Left ventricle myocardium inferior (tissue), 1 donor: Measurements from ENCODE around the gene CLEC16A. TPM values are rescaled to one million over a fixed set of nuclear protein-coding genes. Genes with fewer than 3 reads are reported as not detected.

ENCODE experiments used
- DNase-seq: peaks from one replicate; pipeline ENCODE4 v3.0.0-alpha.2; 2020
- H3K27ac ChIP-seq: fragments of 200-600 bp; replicated peaks from 2 replicates; pipeline ENCODE4 v1.8.0; 2021
- H3K27me3 ChIP-seq: fragments of 200-600 bp; 2 replicates; pipeline ENCODE4 v1.8.0; 2021; ENCODE audit warnings: low read depth
- H3K36me3 ChIP-seq: fragments of 200-600 bp; 2 replicates; pipeline ENCODE4 v1.8.0; 2021
- H3K4me1 ChIP-seq: fragments of 200-600 bp; 2 replicates; pipeline ENCODE4 v1.8.0; 2021
- H3K4me3 ChIP-seq: fragments of 200-600 bp; 2 replicates; pipeline ENCODE4 v1.8.0; 2021; ENCODE audit warnings: mild to moderate bottlenecking, moderate library complexity
- H3K9me3 ChIP-seq: fragments of 200-600 bp; replicated peaks from 2 replicates; pipeline ENCODE4 v1.8.0; 2021
- intact Hi-C: fragments of 100-400 bp; cut with micrococcal nuclease; formaldehyde crosslinking; loops from one replicate; pipeline ENCODE4 v1.11.0; 2022
- total RNA-seq: library from RNA; stranded (reverse); fragmentation: NEBNext Ultra II Directional; extraction: Animal tissue kit (Norgen Biotek cat#: 25700); gene quantifications from one replicate; pipeline ENCODE4 v1.2.1, GENCODE V29; 2021
- TF ChIP-seq, protein P1 (sequence below): fragments of 200-600 bp; IDR thresholded peaks from 2 replicates; pipeline ENCODE4 v1.8.0; 2021; ENCODE audit warnings: antibody characterized with exemption, mild to moderate bottlenecking, borderline replicate concordance
- donor health status: DM: no; HTN: yes; CAD: no; lungs with severe emphysema.

The CLEC16A gene
- total RNA-seq, 1 donor from 2014 or later: 24.6 TPM

GRCh38 chr16:11203111-11203623 lies 258.8 kb downstream of the CLEC16A start:
- TF ChIP-seq, protein P1, sequence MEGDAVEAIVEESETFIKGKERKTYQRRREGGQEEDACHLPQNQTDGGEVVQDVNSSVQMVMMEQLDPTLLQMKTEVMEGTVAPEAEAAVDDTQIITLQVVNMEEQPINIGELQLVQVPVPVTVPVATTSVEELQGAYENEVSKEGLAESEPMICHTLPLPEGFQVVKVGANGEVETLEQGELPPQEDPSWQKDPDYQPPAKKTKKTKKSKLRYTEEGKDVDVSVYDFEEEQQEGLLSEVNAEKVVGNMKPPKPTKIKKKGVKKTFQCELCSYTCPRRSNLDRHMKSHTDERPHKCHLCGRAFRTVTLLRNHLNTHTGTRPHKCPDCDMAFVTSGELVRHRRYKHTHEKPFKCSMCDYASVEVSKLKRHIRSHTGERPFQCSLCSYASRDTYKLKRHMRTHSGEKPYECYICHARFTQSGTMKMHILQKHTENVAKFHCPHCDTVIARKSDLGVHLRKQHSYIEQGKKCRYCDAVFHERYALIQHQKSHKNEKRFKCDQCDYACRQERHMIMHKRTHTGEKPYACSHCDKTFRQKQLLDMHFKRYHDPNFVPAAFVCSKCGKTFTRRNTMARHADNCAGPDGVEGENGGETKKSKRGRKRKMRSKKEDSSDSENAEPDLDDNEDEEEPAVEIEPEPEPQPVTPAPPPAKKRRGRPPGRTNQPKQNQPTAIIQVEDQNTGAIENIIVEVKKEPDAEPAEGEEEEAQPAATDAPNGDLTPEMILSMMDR: no peak
- H3K4me1 ChIP-seq: peaks cover 14% of the 10 kb centered on the region
- no peak overlapping the region for H3K27ac ChIP-seq
- intact Hi-C loops: no loop called here
- no peaks in the 10 kb centered on the region for H3K36me3 ChIP-seq
- no peak for DNase-seq
- H3K4me3 ChIP-seq: no peak overlapping the region
- H3K9me3 ChIP-seq: peaks cover 7% of the 10 kb centered on the region
- H3K27me3 ChIP-seq: peaks cover 33% of the 10 kb centered on the region

DNA sequence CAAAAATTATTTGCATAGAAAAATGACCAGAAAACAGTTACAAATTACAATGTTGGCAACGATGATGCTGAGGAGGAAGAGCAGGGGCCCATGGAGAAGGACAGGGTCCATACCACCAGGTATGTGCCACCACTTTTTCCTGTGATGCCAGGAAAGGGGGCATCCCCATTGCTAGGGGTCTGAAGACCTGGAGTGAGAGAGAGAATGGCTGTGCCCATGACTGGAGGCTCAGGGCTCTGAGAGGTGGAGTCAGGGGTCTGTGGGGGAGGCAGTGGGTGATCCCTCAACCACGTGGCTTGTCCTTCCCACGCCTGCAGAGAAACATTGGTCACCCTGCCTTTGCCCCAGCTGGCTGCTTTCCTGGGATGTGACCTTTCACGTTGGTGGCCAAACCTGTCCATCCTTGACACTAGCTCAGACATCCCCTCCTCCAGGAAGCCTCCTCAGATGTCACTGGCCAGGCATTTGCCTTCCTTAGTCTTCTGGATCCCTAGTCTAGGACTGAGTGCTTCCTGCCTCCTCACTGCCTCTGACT lies 260.2 kb downstream of the CLEC16A start:
- no peak overlapping the region for H3K27ac ChIP-seq
- peaks cover 7% of the 10 kb centered on the region for H3K9me3 ChIP-seq
- peaks cover 9% of the 10 kb centered on the region for H3K4me1 ChIP-seq
- H3K4me3 ChIP-seq: no peak overlapping the region
- TF ChIP-seq, protein P1: no peak
- peaks cover 35% of the 10 kb centered on the region for H3K27me3 ChIP-seq
- intact Hi-C loops: no loop called here
- H3K36me3 ChIP-seq: no peaks in the 10 kb centered on the region
- no peak for DNase-seq

- no peak overlapping the region for H3K4me3 ChIP-seq
- TF ChIP-seq, protein P1: no peak
- H3K4me1 ChIP-seq: peaks cover 9% of the 10 kb centered on the region
- intact Hi-C loops: no loop called here
- H3K27ac ChIP-seq: no peak overlapping the region
- no peaks in the 10 kb centered on the region for H3K36me3 ChIP-seq
- H3K9me3 ChIP-seq: peaks cover 7% of the 10 kb centered on the region
- peaks cover 39% of the 10 kb centered on the region for H3K27me3 ChIP-seq
- DNase-seq: no peak
These were observed 260.8 kb downstream of the CLEC16A start for GRCh38 chr16:11205065-11205699.

GRCh38 chr16:11205754-11206581 lies 261.6 kb downstream of the CLEC16A start:
- Histone ChIP-seq H3K9me3 (peaks cover 7% of the 10 kb centered on the region), H3K27ac (no peak overlapping the region)

DNA sequence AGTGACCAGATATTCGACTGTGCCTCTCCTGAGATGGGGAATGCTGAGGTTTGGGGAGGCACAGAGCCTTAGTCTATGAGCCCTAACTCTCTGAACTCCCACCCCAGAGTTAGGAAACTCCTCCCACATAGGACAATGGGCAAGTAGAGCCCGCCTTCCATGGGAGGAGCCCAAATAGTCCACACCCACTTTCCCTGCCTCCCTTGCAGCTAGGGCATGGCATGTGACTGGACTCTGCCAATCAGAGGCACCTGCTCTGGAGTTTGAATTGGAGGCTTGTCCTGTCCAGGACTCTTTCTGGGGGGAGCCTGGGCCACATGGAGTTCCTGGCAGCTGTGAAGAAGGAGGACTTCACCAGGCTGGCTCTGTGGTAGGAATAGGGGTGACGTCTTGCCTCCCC lies 263.3 kb downstream of the CLEC16A start:
- intact Hi-C loops: no loop called here
- Histone ChIP-seq H3K27ac (no peak overlapping the region), H3K36me3 (no peaks in the 10 kb centered on the region), H3K9me3 (peaks cover 7% of the 10 kb centered on the region), H3K27me3 (peaks cover 46% of the 10 kb centered on the region), H3K4me3 (no peak overlapping the region), H3K4me1 (peaks cover 9% of the 10 kb centered on the region)
- TF ChIP-seq, protein P1: no peak
- no peak for DNase-seq

More at GRCh38 chr16:11205754-11206581, 261.6 kb downstream of the CLEC16A start:
- no peaks in the 10 kb centered on the region for H3K36me3 ChIP-seq
- H3K4me3 ChIP-seq: no peak overlapping the region
- no peak for DNase-seq
- H3K27me3 ChIP-seq: peaks cover 45% of the 10 kb centered on the region
- TF ChIP-seq, protein P1: no peak
- intact Hi-C loops: no loop called here
- peaks cover 9% of the 10 kb centered on the region for H3K4me1 ChIP-seq
